ENCODE measurements around the gene ARHGEF10L.

Gene ARHGEF10L

DNA sequence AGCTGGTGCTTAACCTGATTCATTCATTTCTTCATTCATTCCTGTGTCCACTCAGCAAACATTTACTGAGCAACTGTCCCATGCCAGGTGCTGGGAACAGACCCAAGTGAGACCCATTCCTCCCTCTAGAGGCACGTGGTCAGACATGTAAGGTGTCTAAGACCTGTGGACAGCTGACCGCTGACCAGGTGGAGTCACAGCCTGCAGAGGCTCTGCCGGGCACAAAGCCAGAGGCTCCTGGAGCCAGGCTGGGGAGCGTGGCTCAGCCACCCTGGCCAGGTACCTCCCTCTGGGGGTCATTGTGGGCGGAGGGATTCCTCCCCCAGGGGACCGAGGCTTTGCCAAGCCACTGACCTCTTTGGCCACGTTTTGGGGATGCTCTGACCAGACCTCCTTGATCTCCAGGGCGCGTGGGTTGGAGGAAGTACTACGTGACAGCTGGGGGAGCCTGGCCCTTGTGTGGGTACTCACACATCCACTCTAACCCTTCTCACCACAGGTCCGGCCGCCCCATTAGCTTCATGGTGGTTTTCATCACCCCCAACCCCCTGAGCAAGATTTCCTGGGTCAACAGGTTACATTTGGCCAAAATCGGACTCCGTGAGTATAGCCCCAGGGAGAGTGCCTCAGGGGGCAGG, 100.3 kb downstream of the ARHGEF10L start:
- no peak for DNase-seq

DNA sequence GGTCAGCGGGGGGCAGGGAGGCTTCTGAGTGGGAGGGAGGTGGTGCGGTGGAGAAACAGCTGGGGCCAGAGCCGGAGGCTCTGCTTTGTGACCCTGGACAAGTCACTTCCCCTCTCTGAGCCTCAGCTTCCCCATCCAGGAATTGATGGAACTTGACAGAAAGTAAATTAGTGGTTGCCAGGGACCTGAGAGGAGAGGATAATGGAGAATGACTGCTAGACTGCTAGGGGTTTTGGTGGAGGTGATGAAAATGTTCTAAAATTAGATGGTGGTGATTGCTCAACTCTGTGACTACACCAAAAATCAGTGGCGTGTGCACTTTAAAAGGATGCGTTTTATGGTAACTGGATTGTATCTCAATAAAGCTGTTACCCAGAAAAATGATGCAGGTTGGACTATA, 100.9 kb downstream of the ARHGEF10L start:
- DNase-seq: no peak

DNA sequence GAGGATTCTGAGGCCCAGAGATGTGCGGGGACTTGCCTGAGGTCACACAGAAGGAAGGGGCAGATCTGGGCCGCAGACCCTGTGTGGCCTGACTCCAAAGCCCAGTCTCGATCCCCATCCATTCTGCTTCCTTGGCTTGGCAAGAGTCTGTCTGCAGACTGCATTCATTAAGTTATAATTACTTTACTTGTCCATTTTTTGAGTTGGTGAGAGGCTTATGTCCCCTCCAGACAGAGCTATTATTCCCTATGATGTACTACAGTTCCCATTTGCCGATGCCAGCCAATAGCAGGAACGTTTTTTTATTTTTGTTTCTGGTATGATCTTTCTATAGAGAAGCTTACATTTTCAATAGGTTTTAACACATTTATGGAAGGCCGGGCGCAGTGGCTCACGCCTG, 101.5 kb downstream of the ARHGEF10L start:
- DNase-seq: no peak

DNA sequence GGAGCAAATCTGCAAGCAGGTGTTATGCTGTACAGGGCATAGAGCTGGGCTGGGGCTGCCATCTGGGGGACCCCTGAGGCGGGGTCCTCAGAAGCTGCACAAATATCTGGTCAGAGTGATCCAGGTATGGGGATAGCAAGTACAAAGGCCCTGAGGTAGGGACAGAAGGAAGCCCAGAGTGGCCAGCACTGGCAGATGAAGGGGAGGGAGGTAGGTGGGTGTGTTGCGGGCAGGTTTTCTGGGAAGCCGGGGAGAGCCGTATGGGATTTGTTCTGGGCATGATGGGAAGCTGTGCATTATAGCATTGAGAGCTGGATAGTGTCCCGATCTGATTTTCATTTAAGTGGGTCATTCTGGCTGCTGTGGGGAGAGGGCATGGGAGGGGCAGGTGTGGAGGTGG, 102.7 kb downstream of the ARHGEF10L start:
- no peak for DNase-seq

DNA sequence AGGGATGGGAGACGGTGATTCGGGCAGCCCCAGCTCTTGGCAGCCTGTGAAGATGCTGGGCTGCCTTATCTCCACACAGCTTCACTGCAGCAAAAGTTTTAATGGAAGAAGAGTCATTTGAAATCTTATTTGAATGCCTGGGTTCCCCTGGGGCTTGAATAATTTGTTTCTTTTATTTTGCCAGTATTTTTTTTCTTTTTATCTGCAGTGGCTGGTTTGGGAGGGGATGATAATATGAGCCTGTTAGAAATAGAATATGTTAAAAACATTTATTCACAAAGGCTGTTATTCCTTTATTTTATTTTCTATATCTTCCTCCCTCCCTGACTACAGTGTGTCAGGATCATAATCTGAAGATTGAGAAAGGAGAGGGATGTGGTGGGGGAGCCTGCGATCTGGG, 103.4 kb downstream of the ARHGEF10L start:
- DNase-seq: no peak

DNA sequence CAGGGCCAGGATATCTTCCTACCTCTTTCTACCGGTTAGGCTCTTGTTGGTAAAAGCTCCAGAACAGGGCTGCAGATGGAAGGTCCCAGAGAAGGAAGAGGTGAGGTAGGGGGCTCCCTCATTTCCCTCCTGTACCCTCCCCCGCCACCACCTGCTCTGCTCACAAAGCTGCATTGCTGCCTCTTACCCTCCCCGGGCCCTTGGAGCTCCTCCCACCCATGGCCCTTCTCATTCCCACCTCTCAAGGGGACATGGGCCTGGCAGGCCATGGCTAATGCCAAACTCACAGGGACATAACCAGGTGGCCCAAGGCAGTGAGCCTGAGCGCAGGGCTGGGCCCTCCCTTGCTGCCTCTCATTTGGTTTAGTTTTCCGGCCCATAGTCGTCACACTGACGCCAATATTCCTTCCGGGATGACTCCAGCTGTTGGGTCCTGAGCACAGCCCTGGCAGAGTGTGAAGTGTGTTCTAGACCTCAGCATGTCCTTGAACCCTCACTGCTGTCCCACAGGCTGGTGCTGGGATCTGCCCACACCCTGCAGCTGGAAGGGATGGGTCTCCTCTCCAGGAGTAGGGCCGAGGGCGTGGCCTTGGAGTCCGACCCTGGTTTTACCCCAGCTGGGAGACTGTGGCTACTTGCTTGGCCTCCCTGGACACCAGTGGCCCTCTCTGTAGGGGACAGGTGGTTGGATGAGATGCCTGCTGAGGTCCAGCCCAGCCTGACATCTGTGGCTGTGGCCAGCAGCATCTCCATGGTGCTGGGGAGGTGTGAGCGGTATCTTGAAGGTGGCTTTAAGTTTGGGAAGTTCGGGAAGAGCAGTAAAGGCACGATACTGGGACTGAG, 104.6 kb downstream of the ARHGEF10L start:
- DNase-seq: no peak

DNA sequence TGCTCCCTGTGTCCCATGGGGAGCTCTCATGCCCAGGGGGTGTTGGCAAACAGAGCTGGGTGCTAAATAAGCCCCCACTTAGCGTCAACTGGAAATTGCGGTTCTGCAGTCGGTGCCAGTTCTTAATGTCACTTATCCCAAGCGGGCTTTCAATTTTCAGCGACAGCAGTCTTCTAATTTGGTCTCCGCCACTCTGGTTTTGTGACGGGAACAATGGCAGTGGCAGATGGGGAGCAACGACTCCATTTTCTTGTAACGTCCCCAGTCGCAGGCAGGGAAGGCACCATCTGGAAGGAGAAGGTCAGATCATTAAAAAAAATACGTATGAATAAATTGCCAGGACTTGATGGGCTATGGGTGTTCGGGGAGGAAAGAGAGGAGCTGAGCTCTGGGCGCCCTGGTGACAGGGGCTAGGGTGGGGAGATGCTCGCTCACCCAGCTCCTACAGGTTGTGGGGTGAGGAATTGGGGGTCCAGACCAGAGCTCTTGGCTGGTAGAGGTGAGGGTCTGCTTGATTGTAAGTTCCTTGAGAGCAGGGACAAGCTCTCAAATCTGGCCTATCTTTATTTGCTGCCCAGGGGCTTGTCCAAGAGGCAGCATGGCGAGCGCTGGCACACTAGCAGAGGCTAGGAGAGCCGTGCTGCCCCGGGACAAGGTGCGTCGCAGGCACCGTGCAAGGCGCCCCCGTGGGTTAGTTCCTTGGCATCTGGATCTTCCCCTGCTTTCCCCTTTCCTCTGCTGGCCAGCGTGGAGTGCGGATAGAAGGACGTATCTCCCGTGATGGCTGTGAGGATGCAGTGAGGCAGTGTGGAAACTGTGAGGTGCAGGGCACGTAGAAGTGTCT, 105.8 kb downstream of the ARHGEF10L start:
- DNase-seq: no peak

DNA sequence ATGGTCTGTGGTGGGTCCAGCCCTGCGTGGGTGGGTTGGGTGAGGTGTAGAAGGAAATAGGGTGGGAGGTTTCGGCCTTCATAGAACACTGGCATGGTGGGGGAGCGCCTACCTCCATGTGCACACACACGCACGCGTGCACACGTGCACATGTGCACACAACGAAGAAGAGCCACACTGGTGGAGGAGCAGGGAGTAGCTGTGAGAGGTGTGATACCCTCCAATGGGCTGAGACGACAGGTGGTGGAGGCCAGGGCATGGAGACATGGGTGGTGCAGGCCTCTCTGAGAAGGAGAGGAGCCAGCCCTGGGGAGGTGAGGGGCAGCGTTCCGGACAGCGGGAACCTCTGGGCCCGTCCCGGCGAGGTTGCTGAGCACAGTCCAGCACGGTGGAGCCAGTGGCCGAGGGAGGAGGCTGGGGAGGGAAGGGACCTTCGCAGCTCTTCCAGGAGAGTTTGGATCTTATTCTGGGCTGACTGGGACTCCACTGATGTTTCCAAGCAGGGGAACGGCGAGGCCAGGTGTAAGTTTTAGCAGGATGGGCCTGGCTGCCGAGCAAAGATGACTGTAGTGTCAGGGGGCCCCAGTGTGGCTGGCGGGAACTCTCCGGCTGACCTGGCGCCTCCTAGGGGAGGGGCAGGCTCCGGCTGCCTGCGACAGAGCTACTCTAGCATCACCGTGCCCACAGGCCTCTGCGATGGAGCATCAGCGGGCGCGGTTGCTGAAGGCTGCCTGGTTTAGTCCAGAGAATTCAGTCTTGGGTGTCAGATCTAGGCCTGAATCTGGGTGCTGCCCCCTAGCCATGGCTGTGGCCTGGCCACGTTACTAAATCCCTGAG, 107.2 kb downstream of the ARHGEF10L start:
- no peak for DNase-seq

DNA sequence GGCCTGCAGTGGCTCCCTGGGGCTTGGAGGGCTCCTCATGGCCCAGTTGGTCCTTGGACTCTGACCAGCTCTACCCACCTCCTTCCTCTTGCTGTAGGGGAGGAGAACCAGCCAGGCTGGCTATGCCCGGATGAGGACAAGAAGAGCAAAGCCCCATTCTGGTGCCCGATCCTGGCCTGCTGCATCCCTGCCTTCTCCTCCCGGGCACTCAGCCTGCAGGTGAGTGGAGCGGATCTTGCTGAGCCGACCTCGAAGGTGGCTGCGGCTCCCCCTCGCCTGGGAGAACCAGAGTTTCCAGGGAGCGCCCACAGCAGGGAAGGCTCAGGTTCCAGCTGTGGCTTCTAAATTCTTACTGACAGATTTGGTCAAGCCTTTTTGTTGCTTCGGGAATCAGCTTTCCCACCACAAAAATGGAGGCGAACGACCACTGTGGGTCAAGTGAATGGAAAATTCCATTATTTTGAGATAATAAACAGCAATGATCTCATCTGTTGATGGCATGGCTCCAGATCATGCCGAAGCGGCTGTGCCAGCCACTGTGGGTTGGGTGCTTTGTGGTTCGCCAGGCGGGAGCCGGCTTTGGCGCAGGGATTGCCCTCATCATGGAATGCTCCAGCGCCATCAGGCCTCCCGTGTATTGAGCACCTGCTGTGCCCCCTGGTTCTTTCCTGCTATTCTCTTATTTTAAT, 109.1 kb downstream of the ARHGEF10L start:
- no peak for DNase-seq

DNA sequence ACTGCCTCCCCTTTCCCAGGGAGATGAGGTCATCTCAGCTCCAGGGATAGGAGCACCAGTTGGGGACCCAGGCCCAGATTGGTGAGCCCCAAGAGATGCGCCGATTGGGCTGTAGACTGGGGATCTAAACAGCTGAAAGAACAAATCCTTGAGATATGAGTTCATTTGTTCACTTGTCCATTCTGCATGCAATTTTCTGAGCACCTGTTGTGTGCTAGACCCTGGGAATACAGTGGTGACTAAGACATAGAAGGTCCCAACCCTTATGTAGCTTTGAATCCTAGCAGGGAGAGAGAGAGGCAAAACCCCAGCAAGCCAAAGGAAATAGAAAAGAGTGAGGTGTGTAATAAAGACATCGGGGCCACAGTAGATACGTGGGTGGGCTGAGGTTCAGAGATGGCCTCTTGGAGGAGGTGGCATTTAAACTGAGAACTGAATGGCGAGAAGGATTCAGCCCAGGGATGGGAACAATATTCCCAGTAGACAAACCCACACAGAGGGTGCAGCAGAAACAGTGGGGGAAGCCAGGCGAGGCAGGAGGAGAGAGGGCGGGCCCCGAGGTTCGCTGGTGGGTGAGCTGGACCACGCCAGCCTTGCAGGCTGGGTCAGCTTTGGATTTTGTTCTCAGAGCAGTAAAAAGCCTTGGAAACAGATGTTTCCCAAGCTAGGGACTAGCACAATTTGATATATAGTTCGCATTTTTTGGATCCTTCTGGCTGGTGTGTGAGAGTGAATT, 110.0 kb downstream of the ARHGEF10L start:
- no peak for DNase-seq

DNA sequence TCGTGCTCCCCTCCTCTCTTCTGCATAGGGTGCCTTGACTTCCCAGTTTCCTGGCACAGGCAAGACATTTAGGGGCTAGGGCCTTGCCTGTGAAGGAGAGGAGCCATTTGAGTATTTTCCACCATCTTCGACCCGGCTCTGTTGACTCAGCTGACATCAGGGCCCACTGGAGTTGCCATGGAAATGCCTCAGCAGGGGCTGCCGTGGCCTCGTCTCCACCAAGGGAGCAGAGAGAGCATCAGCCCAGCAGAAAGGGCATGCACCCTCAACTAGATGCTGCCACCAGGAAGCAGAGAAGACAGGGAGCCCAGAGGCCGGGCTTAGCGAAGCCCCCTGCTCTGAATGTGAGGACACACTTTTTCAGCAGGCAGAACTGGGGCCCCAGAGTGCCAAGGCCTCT, 113.8 kb downstream of the ARHGEF10L start:
- DNase-seq: no peak

DNA sequence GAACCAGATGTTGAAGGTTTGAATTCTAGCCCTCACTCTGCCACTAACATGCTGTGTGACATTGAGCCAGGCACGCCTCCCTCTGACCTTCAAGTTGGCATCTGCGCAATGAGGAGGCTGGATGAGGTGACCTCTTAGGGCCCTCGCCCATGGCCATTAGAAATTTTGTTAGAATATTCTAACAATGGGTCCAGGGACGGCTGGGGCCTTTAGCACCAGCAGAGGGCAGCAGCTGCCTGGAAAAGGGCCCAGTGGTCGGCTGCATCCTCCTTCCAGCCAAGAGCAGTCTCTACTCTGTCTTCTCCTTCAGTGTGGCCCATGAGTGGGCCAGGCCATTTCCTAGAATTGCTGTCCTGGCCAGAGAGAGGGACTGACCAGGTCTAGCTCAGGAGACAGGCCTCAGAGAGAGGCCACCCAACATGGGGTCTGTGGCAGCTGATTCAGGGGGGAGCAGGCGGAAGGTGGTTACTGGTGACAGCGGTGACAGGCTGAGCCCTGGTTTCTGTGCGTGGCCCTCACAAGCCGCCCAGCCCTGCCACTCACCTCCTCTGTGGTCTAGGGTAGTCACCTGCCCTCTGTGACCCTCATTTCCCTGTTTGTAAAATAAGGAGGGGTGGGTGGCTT, 114.3 kb downstream of the ARHGEF10L start:
- peak; percentile 62 for DNase-seq

DNA sequence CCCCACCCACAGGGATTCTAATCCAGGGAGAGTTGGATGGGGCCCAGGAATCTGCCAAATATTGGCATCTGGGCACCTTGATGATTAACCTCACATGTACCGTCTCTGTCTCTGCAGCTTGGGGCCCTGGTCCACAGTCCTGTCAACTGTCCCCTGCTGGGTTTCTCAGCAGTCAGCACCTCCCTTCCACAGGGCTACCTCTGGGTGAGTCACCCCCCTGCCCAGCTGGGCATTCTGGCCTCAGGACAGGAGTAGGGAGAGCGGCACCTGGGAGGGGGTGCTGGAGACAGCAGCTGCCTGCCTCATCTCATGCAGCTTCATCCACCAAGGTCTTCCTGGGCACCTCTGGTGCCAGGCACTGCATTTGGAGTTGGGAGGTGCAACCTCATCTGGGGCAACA, 115.0 kb downstream of the ARHGEF10L start:
- DNase-seq: no peak

DNA sequence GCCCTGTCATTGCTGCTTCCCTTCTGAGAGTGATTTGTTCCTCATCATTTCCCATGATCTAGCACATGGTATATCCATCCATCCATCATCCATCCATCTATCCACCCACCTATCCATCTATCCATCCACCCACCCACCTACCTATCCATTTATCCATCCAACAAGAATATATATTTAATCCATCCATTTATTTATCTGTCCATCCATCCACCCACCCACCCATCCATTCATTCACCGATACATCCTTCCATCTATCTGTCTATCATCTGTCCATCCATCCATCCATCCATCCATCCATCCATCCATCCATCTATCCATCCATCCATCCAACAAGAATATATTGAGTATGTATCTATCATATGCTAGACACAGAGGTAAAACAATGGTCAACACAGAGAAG, 115.7 kb downstream of the ARHGEF10L start:
- no peak for DNase-seq

DNA sequence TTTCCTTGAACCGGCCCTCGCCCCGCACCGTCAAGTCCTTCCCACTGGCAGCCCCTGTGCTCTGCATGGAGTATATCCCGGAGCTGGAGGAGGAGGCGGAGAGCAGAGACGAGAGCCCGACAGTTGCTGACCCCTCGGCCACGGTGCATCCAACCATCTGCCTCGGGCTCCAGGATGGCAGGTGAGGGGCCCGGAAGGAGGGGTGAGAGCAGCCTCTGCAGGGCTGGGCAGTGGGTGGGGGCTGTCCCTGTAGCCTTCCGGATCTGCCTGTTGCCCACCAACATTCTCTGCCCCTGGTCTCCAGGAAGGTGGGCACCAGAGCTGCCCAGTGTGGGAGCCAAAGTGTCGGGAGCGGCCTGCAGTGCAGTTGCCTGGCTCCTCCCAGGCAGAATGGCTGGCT, 116.4 kb downstream of the ARHGEF10L start:
- DNase-seq: no peak

DNA sequence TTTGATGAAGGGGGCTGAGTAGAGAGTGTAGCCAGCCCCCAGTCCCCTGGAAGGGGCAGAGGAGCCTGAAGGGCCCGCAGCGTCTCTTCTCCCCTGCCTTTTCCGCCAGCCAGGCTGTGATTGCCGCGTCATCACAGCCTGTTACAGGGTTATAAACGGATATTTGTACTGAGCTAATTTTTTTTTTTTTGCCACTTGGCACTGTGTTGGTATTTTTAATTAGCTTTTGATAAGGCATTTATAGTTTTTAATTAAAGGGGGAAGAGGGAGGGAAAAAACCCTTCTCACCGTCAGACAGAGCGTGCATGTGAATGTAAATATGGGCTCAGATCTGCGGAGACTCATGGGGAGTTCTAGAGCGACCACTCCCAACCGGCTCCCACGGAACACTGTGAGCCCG, 117.9 kb downstream of the ARHGEF10L start:
- DNase-seq: no peak

DNA sequence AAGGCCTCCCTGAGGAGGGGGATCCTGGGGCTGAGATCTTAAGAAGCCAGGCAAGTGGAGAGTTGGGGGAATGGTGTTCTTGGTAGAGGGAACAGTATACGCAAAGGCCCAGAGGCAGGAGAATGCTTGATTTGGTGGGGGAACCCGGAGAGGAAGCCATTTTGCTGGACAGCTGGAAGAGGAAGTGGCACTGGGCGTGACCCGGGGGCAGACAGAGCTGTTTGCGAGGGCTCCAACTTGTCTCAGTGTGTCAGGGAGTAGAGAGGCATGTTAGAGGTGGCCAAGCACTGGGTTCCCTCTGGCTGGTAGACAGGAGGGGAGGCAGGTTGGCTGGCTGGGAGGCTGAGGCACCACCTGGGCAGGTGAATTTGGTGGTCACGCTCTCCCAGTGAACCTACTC, 119.3 kb downstream of the ARHGEF10L start:
- no peak for DNase-seq

DNA sequence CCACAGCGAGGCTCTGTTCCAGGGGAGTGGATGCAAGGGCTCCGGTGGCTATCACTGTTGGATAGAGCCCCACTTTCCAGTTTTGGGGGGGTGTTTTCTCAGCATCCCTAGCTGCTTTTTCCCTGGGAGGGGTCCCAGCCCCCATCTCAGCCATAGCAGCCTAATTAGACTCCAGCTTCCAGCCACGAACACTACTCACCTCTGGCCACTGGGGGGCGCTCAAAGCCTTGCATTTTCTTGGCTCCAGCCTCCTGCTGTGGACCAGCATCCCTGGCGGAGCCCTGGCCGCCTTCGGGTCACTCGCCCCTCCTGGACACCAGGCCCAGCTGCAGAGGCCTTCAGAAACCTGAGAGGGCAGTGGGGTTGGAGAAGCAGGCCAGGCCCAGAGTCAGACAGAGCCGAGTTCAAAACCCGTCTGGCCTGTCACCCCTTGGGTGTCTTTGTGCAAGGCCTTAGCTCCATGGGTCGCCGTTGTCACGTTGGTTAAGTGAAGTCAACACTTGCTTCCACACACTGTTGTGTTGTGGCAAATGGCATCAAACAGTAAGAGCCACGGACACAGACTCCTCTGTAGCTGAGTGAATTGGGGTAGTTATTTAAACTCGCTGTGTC, 122.2 kb downstream of the ARHGEF10L start:
- peak; percentile 74 for DNase-seq

DNA sequence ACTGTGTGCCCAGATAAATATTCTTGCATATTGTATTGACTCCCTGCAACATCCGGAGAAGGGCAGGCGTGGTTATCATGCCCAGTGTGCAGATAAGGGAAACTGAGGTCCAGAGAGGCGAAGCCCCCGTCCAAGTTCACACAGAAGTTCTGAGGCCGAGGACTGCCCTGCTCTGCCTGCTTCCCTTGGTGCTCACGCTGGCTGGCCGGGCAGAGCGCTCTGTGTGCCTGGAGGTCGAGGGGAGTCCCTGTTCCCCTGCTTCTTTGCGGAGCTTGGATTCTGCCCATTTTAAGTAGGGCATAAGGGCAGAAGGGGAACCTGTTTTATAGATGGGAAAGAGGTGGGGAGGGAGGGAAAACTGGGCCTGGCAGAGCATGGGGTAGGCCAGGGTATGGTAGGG, 122.8 kb downstream of the ARHGEF10L start:
- no peak for DNase-seq

DNA sequence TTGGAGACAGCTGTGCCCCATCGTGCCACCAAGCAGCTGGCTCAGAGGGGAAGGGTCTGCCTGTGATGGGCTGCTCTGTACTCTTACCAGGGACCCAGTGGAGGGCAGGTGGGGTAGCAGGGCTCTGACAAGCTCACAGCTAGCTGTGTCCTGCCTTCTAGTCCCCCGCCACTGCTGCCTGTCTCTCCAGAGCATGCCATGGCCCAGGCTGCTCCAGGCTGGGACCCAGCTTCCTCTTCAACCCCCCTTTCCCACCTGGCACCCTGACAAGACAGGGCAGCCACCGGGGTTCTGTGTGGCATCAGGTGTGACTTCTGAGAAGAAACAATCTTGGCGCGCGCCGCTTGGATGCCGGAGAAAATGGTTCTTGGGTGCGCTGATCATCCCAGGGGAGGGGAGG, 123.3 kb downstream of the ARHGEF10L start:
- no peak for DNase-seq
